Neuronal stem cell (in vitro differentiated cells): ENCODE results near the gene HELQ. TPM values are rescaled to one million over a fixed set of nuclear protein-coding genes. Genes with fewer than 3 reads are reported as not detected.

Experiments used
- DNase-seq: peaks from one replicate; pipeline ENCODE4 v3.0.0-alpha.2; 2013; ENCODE audit warnings: low spot score
- H2AFZ ChIP-seq: one replicate; pipeline ENCODE4 v1.6.1; 2013; ENCODE audit warnings: mild to moderate bottlenecking, low read length, inconsistent platforms
- H2AK5ac ChIP-seq: 2 replicates; pipeline ENCODE4 v1.6.1; 2013; ENCODE audit warnings: low read depth, mild to moderate bottlenecking, inconsistent platforms, low read length, moderate library complexity, mixed read lengths
- H2BK120ac ChIP-seq: 2 replicates; pipeline ENCODE4 v1.6.1; 2013; ENCODE audit warnings: low read depth, mild to moderate bottlenecking, inconsistent platforms, low read length, moderate library complexity, mixed read lengths
- H2BK12ac ChIP-seq: one replicate; pipeline ENCODE4 v1.6.1; 2013; ENCODE audit warnings: low read length, inconsistent platforms
- H2BK15ac ChIP-seq: 2 replicates; pipeline ENCODE4 v1.6.1; 2013; ENCODE audit warnings: mild to moderate bottlenecking, low read length, inconsistent platforms, mixed read lengths
- H2BK5ac ChIP-seq: one replicate; pipeline ENCODE4 v1.6.1; 2013; ENCODE audit warnings: inconsistent platforms, mild to moderate bottlenecking, low read length, moderate library complexity
- H3K14ac ChIP-seq: one replicate; pipeline ENCODE4 v1.6.1; 2013; ENCODE audit warnings: low read length, inconsistent platforms
- H3K18ac ChIP-seq: 2 replicates; pipeline ENCODE4 v1.6.1; 2013; ENCODE audit warnings: low read length, inconsistent platforms
- H3K23ac ChIP-seq: 2 replicates; pipeline ENCODE4 v1.6.1; 2013; ENCODE audit warnings: low read depth, mild to moderate bottlenecking, mixed read lengths, low read length, inconsistent platforms; ENCODE audit not compliant: poor library complexity
- H3K27ac ChIP-seq: replicated peaks from 3 replicates; pipeline ENCODE4 v1.5.1; 2013; ENCODE audit warnings: low read length, inconsistent platforms
- H3K27me3 ChIP-seq, 3 experiments: 2 replicates each; pipeline ENCODE4 v1.6.1; 2013; ENCODE audit warnings: low read length in 3 of 3, mild to moderate bottlenecking in 2 of 3, inconsistent platforms in 1 of 3, low read depth in 1 of 3, mixed read lengths in 1 of 3, moderate library complexity in 1 of 3; ENCODE audit not compliant: control insufficient read depth in 3 of 3, insufficient read depth in 3 of 3
- H3K36me3 ChIP-seq, 2 donors: replicated peaks in 1 of 2; 2 replicates each; pipeline ENCODE4 v1.6.1; 2013; ENCODE audit warnings: low read length in 2 of 2; ENCODE audit not compliant: control insufficient read depth in 2 of 2, insufficient read depth in 2 of 2
- H3K4ac ChIP-seq: 2 replicates; pipeline ENCODE4 v1.6.1; 2013; ENCODE audit warnings: inconsistent platforms, mild to moderate bottlenecking, low read length, moderate library complexity
- H3K4me1 ChIP-seq, 2 donors: 1 replicate in 1 of 2; 2 replicates in 1 of 2; pipeline ENCODE4 v1.6.1; 2013; ENCODE audit warnings: low read length in 2 of 2, low read depth in 1 of 2; ENCODE audit not compliant: control insufficient read depth in 2 of 2, insufficient read depth in 1 of 2
- H3K4me2 ChIP-seq: one replicate; pipeline ENCODE4 v1.6.1; 2013; ENCODE audit warnings: mild to moderate bottlenecking, low read length, inconsistent platforms; ENCODE audit not compliant: insufficient read depth, poor library complexity, severe bottlenecking
- H3K4me3 ChIP-seq, 2 donors: 2 replicates each; pipeline ENCODE4 v1.5.1; 2013; ENCODE audit warnings: low read length in 2 of 2, mild to moderate bottlenecking in 2 of 2, inconsistent platforms in 1 of 2, moderate library complexity in 1 of 2
- H3K79me1 ChIP-seq: one replicate; pipeline ENCODE4 v1.6.1; 2013; ENCODE audit warnings: low read depth, mild to moderate bottlenecking, inconsistent platforms, low read length, moderate library complexity
- H3K9ac ChIP-seq: one replicate; pipeline ENCODE4 v1.6.1; 2013; ENCODE audit warnings: mild to moderate bottlenecking, low read depth, low read length, inconsistent platforms; ENCODE audit not compliant: poor library complexity
- H3K9me3 ChIP-seq, 2 donors: replicated peaks in 1 of 2; 2 replicates each; pipeline versions ENCODE3 to v1.6.1; 2013; ENCODE audit warnings: low read length in 2 of 2, mild to moderate bottlenecking in 2 of 2, inconsistent platforms in 1 of 2, low read depth in 1 of 2, mixed read lengths in 1 of 2, moderate library complexity in 1 of 2; ENCODE audit not compliant: control insufficient read depth in 2 of 2, insufficient read depth in 1 of 2
- H4K8ac ChIP-seq: one replicate; pipeline ENCODE4 v1.6.1; 2013; ENCODE audit warnings: low read depth, mild to moderate bottlenecking, inconsistent platforms, low read length, moderate library complexity
- H4K91ac ChIP-seq: one replicate; pipeline ENCODE4 v1.6.1; 2013; ENCODE audit warnings: low read length, low read depth, mild to moderate bottlenecking, inconsistent platforms; ENCODE audit not compliant: poor library complexity
- WGBS, 2 donors: extraction: QIAGEN DNeasy Blood & Tissue Kit; methylation state at CpG; one replicate each; pipeline ENCODE4 v1.1.7; 2013; ENCODE audit warnings: missing lambda C conversion rate in 2 of 2, mixed read lengths in 1 of 2; ENCODE audit not compliant: insufficient read length in 2 of 2, insufficient replicate concordance in 1 of 2; ENCODE audit errors: extremely low coverage in 2 of 2; 5-methylcytosine and 5-hydroxymethylcytosine counted together
- polyA plus RNA-seq, 2 experiments: library from polyadenylated mRNA; stranded (reverse); fragments of 200-250 nt; gene quantifications; one replicate each; pipeline ENCODE4 v1.2.3, GENCODE V29; 2013

The HELQ gene
- 6.9 TPM for polyA plus RNA-seq (2013, experiment 1 of 2)
- polyA plus RNA-seq (2013, experiment 2 of 2), result 6.8 TPM

GRCh38 chr4:83455281-83456183, at the start of gene HELQ, which contains the start of gene MRPS18C:
Gene HELQ, minus strand, starts transcription at chr4:83455823. Its CDS starts 130 bp downstream, at chr4:83455693.
Gene MRPS18C, plus strand, starts transcription at chr4:83456058. Its CDS starts 20 bp downstream, at chr4:83456078.
- no peak within 1 kb of the TSS for H3K14ac ChIP-seq
- no peak within 1 kb of the TSS for H2AK5ac ChIP-seq
- H3K36me3 ChIP-seq, result peaks cover 7 to 63% of the 10 kb centered on the region in 2 donors
- H3K4ac ChIP-seq, result no peak within 1 kb of the TSS
- peak within 1 kb of the TSS; percentile 70 for H3K4me2 ChIP-seq
- no peak within 1 kb of the TSS for H4K91ac ChIP-seq
- H3K4me1 ChIP-seq, result peaks cover 2 to 7% of the 10 kb centered on the region in 2 donors
- H3K4me3 ChIP-seq, result peak within 1 kb of the TSS; percentile 82 to 92
- H2BK15ac ChIP-seq, result no peak within 1 kb of the TSS
- no peak within 1 kb of the TSS for H4K8ac ChIP-seq
- DNase-seq, result peak; percentile 94
- peak within 1 kb of the TSS; percentile 73 for H3K27ac ChIP-seq
- H3K79me1 ChIP-seq, result peaks cover 2% of the 10 kb centered on the region
- peak within 1 kb of the TSS; percentile 91 for H3K9ac ChIP-seq
- H3K23ac ChIP-seq, result peak within 1 kb of the TSS; percentile 16
- no peaks in the 10 kb centered on the region for H3K9me3 ChIP-seq
- peak within 1 kb of the TSS; percentile 90 for H2AFZ ChIP-seq
- WGBS, 2 donors, result no CpG with 5 or more reads among the region's 58 CpGs
- H2BK12ac ChIP-seq, result no peak within 1 kb of the TSS
- H3K27me3 ChIP-seq, result no peaks in the 10 kb centered on the region
- no peak within 1 kb of the TSS for H2BK5ac ChIP-seq
- peak within 1 kb of the TSS; percentile 92 for H3K18ac ChIP-seq
- no peak within 1 kb of the TSS for H2BK120ac ChIP-seq

- WGBS, 2 donors, result no CpG with 5 or more reads among the region's 10 CpGs
- no peaks in the 10 kb centered on the region for H3K36me3 ChIP-seq
- peak overlapping the region; percentile 59 for H3K18ac ChIP-seq
- no peak overlapping the region for H2AFZ ChIP-seq
- H3K79me1 ChIP-seq, result no peaks in the 10 kb centered on the region
- H2BK12ac ChIP-seq, result no peak overlapping the region
- no peak overlapping the region for H3K14ac ChIP-seq
- H3K4me2 ChIP-seq, result no peak overlapping the region
- H3K27me3 ChIP-seq, result no peaks in the 10 kb centered on the region
- H3K9me3 ChIP-seq, result no peaks in the 10 kb centered on the region
- H3K4me3 ChIP-seq, result no peak overlapping the region
- DNase-seq, result no peak
- H3K9ac ChIP-seq, result no peak overlapping the region
- H3K4me1 ChIP-seq, result no peaks in the 10 kb centered on the region
- no peak overlapping the region for H2AK5ac ChIP-seq
- H3K4ac ChIP-seq, result no peak overlapping the region
- H2BK15ac ChIP-seq, result no peak overlapping the region
- no peak overlapping the region for H2BK120ac ChIP-seq
- H2BK5ac ChIP-seq, result no peak overlapping the region
- no peak overlapping the region for H3K27ac ChIP-seq
- no peak overlapping the region for H4K91ac ChIP-seq
- no peak overlapping the region for H4K8ac ChIP-seq
- H3K23ac ChIP-seq, result no peak overlapping the region
Observed at GRCh38 chr4:83504996-83505395, 49.4 kb upstream of the HELQ start.

DNA sequence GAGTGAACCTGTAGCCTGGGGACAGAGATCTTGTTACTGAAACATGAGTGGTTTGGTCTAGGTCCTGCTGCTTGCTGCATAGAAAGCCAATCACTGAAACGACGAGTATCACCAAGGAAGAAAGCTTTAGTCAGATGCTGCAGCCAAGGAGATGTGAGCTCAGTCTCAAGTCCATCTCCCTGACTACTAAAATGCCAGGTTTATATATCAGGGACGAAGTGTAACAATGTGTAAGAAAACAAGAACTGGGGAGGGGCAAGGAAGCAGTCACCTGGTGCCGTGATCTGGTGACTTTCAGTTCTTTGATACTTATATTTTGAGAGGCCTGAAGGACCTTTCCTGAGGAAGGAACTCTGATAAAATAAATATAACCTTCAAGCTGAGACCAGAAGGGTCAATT, 48.9 kb upstream of the HELQ start:
- WGBS, 2 donors, result no CpG with 5 or more reads among the region's 4 CpGs
- Histone ChIP-seq H3K18ac (no peak overlapping the region), H3K9me3 (no peaks in the 10 kb centered on the region), H3K4ac (no peak overlapping the region), H2BK5ac (no peak overlapping the region), H3K27ac (no peak overlapping the region), H3K4me2 (no peak overlapping the region), H2AFZ (peak overlapping the region; percentile 39), H2BK15ac (no peak overlapping the region), H3K14ac (no peak overlapping the region), H3K27me3 (no peaks in the 10 kb centered on the region), H4K91ac (no peak overlapping the region), H3K4me3 (no peak overlapping the region), H2BK120ac (no peak overlapping the region), H2BK12ac (no peak overlapping the region), H3K79me1 (no peaks in the 10 kb centered on the region), H3K23ac (no peak overlapping the region), H4K8ac (no peak overlapping the region), H3K4me1 (no peaks in the 10 kb centered on the region), H2AK5ac (no peak overlapping the region), H3K9ac (no peak overlapping the region), H3K36me3 (no peaks in the 10 kb centered on the region)
- no peak for DNase-seq

DNA sequence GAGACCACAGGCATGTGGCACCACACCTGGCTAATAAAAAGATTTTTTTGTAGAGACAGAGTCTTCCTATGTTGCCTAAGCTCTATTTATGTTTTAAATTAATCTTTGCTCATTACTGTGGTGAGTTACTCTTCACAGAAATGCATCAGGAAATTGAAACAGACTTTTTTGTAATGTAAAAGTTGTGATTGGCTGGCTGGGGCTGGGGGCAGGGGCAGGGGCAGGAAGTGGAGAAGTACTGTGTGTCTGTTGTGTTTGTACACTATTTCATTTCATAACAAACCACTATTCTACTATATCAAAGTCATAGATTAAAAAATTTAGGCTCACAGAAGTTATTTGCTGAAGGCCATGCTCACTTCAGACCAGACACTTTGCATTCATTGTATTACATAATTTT, 48.4 kb upstream of the HELQ start:
- Histone ChIP-seq H2AK5ac (no peak overlapping the region), H3K4me2 (no peak overlapping the region), H3K36me3 (no peaks in the 10 kb centered on the region), H3K4me1 (no peaks in the 10 kb centered on the region), H3K18ac (no peak overlapping the region), H2BK5ac (no peak overlapping the region), H3K23ac (no peak overlapping the region), H3K4ac (no peak overlapping the region), H2BK15ac (no peak overlapping the region), H3K79me1 (no peaks in the 10 kb centered on the region), H3K27ac (no peak overlapping the region), H3K14ac (no peak overlapping the region), H3K9ac (no peak overlapping the region), H3K9me3 (no peaks in the 10 kb centered on the region), H2AFZ (peak overlapping the region; percentile 39), H4K8ac (no peak overlapping the region), H3K4me3 (no peak overlapping the region), H4K91ac (no peak overlapping the region), H3K27me3 (no peaks in the 10 kb centered on the region), H2BK12ac (no peak overlapping the region), H2BK120ac (no peak overlapping the region)
- DNase-seq, result no peak
